OCI-M2 (cell line): ENCODE results near the gene PSD2.

Experiments used
- DNase-seq: peaks from one replicate; lab custom pipeline; 2025; ENCODE audit not compliant: unreplicated experiment; lab: John Stamatoyannopoulos, UW

The PSD2 gene

DNA sequence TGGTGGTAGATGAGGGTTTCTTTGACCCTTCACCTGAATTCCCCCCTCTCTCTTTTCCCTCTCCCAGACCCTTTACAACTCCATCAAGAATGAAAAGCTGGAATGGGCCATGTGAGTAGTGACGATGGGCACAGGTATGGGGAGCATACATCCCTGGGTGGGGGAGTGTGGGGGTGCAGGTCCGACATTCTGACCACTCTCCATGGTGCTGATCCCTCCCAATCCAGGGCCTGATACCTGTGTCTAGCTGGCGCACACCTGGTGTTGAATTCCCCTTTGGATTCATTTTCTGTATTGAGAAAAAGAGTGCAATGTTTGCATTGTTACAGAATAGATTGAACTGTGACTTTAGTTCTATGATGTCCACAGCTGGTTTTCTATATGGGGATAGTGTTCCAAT lies 40.0 kb downstream of the PSD2 start:
- DNase-seq, result no peak

GRCh38 chr5:139836469-139837208 lies 41.0 kb downstream of the PSD2 start:
- DNase-seq, result no peak

GRCh38 chr5:139837711-139838380 lies 42.2 kb downstream of the PSD2 start:
- no peak for DNase-seq

DNA sequence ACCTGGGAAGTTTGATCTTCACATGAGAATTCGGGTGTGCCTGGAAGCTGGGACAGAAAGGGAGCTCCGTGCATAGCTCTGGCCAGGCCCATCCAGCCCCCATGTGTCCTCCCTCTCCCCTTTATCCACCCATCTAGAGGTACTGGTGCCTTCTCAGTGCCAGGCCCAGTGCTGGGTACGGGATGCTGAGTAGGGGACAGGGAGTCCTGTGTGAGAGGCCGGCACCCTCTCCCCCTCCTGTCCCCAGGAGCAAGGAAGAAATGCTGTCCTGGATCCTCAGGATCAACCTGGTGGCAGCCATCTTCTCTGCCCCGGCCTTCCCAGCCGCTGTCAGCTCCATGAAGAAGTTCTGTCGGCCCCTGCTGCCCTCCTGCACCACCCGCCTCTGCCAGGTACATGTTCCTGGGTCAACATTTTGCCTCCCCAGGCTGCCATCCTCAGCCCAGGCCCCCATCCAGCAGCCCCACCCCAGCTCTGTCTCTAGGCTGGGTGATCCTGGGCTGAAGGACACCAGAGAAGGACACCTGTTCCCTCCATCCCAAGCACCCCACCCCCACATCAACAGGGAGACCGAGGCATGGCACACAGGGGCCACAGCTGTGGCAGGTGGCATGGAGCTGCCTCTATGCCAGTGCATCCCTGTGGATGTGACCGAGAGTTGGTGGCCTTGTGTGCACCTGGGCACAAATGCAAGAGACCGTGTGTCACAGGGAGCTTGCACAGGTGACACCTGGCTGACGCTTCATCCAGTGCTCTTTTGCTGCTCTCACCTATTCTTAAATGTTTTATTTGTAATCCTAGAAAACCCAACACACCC lies 43.0 kb downstream of the PSD2 start:
- no peak for DNase-seq

DNA sequence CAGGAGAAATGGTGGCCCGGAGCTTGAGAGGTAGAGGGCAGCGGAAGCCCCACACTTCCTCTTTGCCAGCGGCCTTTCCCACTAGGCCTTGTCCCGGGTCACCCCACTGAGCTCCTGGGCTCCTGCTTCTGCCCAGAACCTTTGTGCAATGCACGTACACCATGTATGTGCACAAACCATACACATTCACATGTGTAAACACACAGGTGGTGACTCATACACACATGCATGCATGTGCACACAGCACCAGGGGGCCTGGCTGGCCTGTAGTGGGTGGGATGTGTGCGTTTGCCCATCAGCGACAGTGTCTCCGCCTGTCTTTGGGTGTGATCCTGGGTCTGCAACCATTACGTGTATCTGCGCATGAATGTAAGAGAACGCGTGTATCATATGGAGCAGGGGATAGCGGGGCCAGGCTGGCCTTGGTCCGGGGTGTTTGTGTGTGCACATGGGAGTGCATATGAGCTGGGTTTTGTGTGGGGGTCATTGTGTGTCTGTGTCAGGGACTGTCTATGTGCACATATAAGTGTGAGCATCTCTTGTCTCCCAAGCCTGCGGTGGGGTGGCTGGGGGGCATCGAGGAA lies 43.7 kb downstream of the PSD2 start:
- DNase-seq, result no peak

DNA sequence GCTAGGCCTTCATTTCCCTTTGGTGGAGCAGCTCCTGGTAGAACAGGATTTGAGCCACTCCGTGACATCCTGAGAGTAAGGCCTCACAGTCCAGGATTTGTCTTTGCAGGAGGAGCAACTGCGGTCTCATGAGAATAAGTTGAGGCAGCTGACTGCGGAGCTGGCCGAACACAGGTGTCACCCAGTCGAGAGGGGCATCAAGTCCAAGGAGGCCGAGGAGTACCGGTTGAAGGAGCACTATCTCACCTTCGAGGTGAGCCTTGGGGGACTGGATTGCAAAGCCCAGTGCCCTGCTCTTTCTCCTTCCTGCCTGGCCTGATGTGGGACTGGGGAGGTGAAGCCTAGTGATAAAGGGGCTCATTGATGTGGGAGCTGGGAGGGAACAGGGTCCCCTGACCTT lies 44.3 kb downstream of the PSD2 start:
- no peak for DNase-seq

GRCh38 chr5:139841549-139841948 lies 45.9 kb downstream of the PSD2 start:
- no peak for DNase-seq

GRCh38 chr5:139842321-139842720 lies 46.7 kb downstream of the PSD2 start:
- no peak for DNase-seq

DNA sequence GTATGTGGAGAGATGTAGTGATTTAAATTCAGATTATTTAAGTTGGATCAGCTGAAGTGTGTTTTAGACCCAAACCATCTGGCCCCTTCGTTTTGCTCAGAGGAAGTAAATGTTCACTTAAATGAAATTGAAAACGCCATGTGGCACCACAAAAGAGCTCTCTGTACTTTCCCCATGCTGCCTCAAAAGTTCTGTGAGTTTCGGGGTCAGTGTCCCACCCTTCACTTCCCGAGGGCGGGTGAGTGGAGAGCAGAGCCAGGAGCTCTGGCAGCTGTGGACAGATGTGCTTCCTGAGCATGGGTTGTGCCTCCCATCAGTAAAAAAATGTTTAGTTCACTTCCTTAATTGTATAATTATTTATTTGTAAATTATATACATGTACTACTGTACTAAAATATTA lies 48.4 kb downstream of the PSD2 start:
- no peak for DNase-seq

DNA sequence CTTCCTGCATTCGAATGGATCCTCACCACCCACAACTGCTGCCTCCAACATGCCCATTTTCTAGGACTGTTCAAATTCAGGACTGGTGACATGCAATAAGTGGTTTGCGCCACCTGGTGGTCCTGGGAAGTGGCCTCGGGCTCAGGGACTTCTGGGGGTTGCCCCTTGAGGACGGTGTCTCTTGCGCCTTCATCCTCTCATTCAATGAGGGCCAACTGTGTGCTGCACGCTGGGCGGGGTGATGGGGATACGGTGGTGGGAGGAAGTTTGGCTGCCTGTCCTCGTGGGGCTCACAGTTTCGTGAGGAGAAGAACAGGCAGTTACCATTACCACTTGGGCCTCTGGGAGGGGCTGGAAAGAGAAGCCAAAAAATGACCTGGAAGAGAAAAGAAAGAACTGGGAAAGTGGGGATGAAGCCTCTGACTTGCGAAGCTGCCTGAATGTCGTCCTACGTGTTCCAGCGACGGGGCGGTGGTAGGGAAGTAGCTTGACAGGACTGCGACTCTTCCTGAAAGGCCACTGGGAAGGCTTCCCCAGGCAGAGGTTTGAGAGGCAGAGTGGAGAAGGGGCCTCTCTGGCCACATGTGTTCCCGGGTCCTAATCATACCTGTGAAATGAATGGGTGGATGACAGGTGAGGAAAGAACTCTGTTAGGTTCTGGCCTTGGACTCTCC lies 49.0 kb downstream of the PSD2 start:
- DNase-seq, result no peak

- DNase-seq, result no peak
Measured at GRCh38 chr5:139845846-139846681, 50.5 kb downstream of the PSD2 start.

DNA sequence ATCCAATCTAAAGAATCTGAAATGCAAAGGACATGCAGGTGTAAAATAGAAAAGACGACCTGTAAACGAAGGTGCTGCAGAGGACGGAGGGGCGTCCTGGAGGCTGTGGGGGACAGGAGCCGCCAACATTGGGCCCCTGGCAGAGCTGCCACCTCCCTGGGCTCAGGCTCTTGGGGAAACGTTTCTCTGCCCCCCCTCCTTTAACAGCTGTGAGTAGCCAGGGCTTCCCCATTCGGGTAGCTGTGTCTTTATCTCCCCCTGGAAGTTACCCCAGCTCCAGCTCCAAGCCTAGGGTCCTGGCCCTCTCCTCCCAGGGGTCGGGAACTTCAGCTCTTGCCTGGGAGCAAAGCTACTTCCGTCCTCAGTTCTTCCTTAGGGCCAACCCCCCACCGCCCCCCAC lies 51.5 kb downstream of the PSD2 start:
- DNase-seq, result no peak

GRCh38 chr5:139847790-139848507 lies 52.3 kb downstream of the PSD2 start:
- no peak for DNase-seq

DNA sequence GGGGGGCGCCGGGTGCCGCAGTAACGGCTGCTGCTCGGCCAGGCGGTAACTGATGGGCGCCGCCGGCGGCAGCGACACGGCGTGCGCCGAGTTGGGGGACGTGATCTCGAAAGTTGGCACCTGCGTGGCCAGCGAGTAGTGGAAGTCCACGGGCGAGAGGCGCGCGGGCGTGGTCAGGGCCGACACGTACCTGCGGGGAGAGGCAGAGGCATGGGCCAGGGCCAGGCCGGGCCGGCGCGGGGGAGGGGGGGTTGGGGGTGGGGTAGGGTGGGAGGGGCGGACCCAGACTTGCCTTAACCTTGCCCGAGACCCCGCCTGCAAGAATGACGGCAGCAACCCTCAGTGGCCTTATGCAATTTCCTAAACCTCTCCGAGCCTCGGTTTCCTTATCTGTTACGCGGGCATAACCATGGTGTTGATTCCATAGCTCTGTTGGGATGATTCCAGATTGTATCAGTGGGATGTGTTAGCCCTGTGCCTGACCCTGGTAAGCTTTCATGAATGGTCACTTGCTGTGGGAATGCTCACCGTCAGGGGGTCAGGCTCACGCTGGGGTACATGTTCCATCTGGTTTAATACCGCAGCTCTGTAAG lies 53.0 kb downstream of the PSD2 start:
- no peak for DNase-seq

DNA sequence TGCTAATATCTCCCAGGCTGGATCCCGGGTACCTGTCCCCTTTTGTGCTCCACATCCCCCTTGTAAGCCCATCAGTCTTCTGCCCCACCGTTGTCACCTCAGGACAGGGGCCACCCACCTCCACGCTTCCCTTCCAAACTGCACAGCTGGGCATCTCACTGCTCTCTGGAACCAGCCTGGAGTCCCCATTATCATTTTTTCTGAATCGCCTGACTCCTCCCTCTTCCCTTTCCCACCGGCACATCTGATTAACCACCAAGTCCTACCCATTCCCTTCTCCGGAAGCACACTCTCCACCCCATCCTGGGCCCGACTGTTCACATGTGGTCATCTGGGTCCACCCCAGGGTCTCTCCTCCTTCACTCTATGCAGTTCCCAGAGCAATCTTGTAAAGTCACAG lies 53.9 kb downstream of the PSD2 start:
- DNase-seq, result no peak

- DNase-seq, result no peak
Measured at GRCh38 chr5:139849942-139850341, 54.3 kb downstream of the PSD2 start.

- no peak for DNase-seq
Measured at GRCh38 chr5:139850423-139851016, 54.9 kb downstream of the PSD2 start.

GRCh38 chr5:139851558-139851957 lies 56.0 kb downstream of the PSD2 start:
- no peak for DNase-seq

GRCh38 chr5:139852696-139853095 lies 57.1 kb downstream of the PSD2 start:
- DNase-seq, result no peak
